ENCODE results near the gene SLC35F2.

SLC35F2 gene

DNA sequence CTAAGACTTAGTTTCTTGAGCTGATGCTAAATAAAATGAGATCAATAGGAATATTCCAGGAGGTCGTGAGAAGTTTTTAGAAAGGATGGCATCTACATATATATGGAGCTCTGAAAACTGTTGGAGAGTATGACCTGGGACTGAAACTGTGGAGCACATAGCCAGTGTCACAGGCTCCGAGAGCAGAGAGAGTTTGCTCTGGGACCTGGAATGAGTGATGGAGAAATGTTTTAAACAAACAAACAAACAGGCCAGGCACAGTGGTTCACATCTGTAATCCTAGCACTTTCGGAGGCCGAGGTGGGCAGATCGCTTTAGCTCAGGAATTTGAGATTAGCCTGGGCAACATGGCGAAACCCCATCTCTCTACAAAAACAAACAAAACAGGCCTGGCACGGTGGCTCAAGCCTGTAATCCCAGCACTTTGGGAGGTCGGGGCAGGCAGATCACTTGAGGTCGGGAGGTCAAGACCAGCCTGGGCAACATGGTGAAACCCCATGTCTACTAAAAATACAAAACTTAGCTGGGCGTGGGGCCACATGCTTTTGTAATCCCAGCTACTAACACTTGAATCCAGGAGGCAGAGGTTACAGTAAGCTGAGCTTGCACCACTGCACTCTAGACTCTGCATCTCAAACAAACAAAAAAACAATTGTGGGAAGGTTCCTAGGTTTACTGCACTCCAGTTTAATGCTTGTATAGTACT lies 67.1 kb downstream of the SLC35F2 start:
- Histone ChIP-seq H4K8ac (ENCODE audit: low read depth, low read length) (no peak overlapping the region), H3K79me1 (ENCODE audit: low read depth, low read length) (no peaks in the 10 kb centered on the region), H3K18ac (ENCODE audit: low read length) (no peak overlapping the region), H3K4me3 (ENCODE audit: low read length in 2 of 2) (no peak overlapping the region), H2BK15ac (ENCODE audit: low read length) (no peak overlapping the region), H3K4me2 (ENCODE audit: insufficient read depth, low read length, poor library complexity, severe bottlenecking) (no peak overlapping the region), H3K14ac (ENCODE audit: low read length) (no peak overlapping the region), H2BK120ac (ENCODE audit: low read depth, low read length) (no peak overlapping the region), H2AFZ (ENCODE audit: low read length) (no peak overlapping the region), H2AK5ac (ENCODE audit: low read depth, low read length) (no peak overlapping the region), H3K4ac (ENCODE audit: low read length) (no peak overlapping the region), H3K9ac (ENCODE audit: low read depth, low read length, poor library complexity) (no peak overlapping the region), H2BK12ac (ENCODE audit: low read length) (no peak overlapping the region), H3K27me3 (ENCODE audit: control insufficient read depth in 3 of 3, insufficient read depth in 3 of 3, low read depth in 1 of 3, low read length in 3 of 3) (no peaks in the 10 kb centered on the region), H3K4me1 (ENCODE audit: control insufficient read depth in 2 of 2, insufficient read depth in 1 of 2, low read depth in 1 of 2, low read length in 2 of 2) (peaks cover 0 to 3% of the 10 kb centered on the region in 2 donors), H2BK5ac (ENCODE audit: low read length) (no peak overlapping the region), H4K91ac (ENCODE audit: low read depth, low read length, poor library complexity) (no peak overlapping the region), H3K23ac (ENCODE audit: low read depth, low read length, poor library complexity) (no peak overlapping the region), H3K27ac (replicated peaks; ENCODE audit: low read length) (no peak overlapping the region), H3K36me3 (replicated peaks in 1 of 2; ENCODE audit: control insufficient read depth in 2 of 2, insufficient read depth in 2 of 2, low read length in 2 of 2) (no peaks in the 10 kb centered on the region), H3K9me3 (replicated peaks in 1 of 2; ENCODE audit: control insufficient read depth in 2 of 2, insufficient read depth in 1 of 2, low read depth in 1 of 2, low read length in 2 of 2) (no peaks in the 10 kb centered on the region)
- no CpG with 5 or more reads among the region's 10 CpGs for WGBS, 2 donors (ENCODE audit: extremely low coverage in 2 of 2, insufficient read length in 2 of 2, insufficient replicate concordance in 1 of 2)
- no peak for DNase-seq (ENCODE audit: low spot score)

DNA sequence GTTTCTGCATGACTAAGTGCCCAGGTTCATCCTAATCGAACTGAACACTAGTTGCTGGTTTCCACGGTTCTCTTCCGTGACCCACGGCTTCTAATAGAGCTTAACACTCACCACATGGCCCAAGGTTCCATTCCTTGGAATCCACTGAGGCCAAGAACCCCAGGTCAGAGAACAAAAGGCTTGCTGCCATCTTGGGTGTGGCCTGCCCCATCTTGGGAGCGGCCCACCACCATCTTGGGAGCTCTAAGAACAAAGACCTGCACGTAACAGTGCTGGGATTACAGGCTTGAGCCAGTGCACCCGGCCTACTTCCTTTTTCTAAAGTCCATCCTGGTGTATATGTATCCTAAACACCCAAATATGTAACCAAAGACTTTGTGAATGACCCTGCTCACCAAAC lies 68.8 kb downstream of the SLC35F2 start:
- no peak overlapping the region for H2AK5ac ChIP-seq (ENCODE audit: low read depth, low read length)
- H2BK12ac ChIP-seq (ENCODE audit: low read length) = no peak overlapping the region
- H3K27me3 ChIP-seq (ENCODE audit: control insufficient read depth in 3 of 3, insufficient read depth in 3 of 3, low read depth in 1 of 3, low read length in 3 of 3) = no peaks in the 10 kb centered on the region
- WGBS, 2 donors (ENCODE audit: extremely low coverage in 2 of 2, insufficient read length in 2 of 2, insufficient replicate concordance in 1 of 2) = no CpG with 5 or more reads among the region's 7 CpGs
- H4K91ac ChIP-seq (ENCODE audit: low read depth, low read length, poor library complexity) = no peak overlapping the region
- H4K8ac ChIP-seq (ENCODE audit: low read depth, low read length) = no peak overlapping the region
- no peak overlapping the region for H3K23ac ChIP-seq (ENCODE audit: low read depth, low read length, poor library complexity)
- no peak overlapping the region for H3K4ac ChIP-seq (ENCODE audit: low read length)
- peaks cover 0 to 3% of the 10 kb centered on the region in 2 donors for H3K4me1 ChIP-seq (ENCODE audit: control insufficient read depth in 2 of 2, insufficient read depth in 1 of 2, low read depth in 1 of 2, low read length in 2 of 2)
- no peak overlapping the region for H2BK5ac ChIP-seq (ENCODE audit: low read length)
- H2BK120ac ChIP-seq (ENCODE audit: low read depth, low read length) = no peak overlapping the region
- no peak overlapping the region for H3K4me3 ChIP-seq (ENCODE audit: low read length in 2 of 2)
- no peaks in the 10 kb centered on the region for H3K79me1 ChIP-seq (ENCODE audit: low read depth, low read length)
- no peaks in the 10 kb centered on the region for H3K9me3 ChIP-seq (replicated peaks in 1 of 2; ENCODE audit: control insufficient read depth in 2 of 2, insufficient read depth in 1 of 2, low read depth in 1 of 2, low read length in 2 of 2)
- no peak overlapping the region for H3K27ac ChIP-seq (replicated peaks; ENCODE audit: low read length)
- DNase-seq (ENCODE audit: low spot score) = no peak
- H2BK15ac ChIP-seq (ENCODE audit: low read length) = no peak overlapping the region
- H3K9ac ChIP-seq (ENCODE audit: low read depth, low read length, poor library complexity) = peak overlapping the region; percentile 64
- no peaks in the 10 kb centered on the region for H3K36me3 ChIP-seq (replicated peaks in 1 of 2; ENCODE audit: control insufficient read depth in 2 of 2, insufficient read depth in 2 of 2, low read length in 2 of 2)
- no peak overlapping the region for H3K18ac ChIP-seq (ENCODE audit: low read length)
- peak overlapping the region; percentile 59 for H2AFZ ChIP-seq (ENCODE audit: low read length)
- no peak overlapping the region for H3K14ac ChIP-seq (ENCODE audit: low read length)
- H3K4me2 ChIP-seq (ENCODE audit: insufficient read depth, low read length, poor library complexity, severe bottlenecking) = no peak overlapping the region

DNA sequence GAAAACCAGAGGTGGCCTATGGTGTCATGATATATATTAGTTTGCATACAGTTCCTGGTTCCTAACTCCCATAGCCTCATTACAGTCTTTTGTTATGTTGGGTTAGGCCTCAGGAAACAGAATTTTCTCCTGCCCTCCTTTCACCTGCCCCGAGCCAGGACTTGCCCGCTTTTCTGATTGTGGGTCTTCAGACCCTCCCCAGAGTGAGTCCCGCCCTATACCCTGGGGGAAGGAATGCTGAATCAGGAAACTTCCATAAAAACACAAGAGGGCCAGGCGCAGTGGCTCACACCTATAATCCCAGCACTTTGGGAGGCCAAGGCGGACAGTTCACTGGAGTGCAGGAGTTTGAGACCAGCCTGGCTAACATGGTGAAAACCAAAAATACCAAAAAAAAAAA lies 70.9 kb downstream of the SLC35F2 start:
- no CpG with 5 or more reads among the region's 5 CpGs for WGBS, 2 donors (ENCODE audit: extremely low coverage in 2 of 2, insufficient read length in 2 of 2, insufficient replicate concordance in 1 of 2)
- no peak overlapping the region for H3K18ac ChIP-seq (ENCODE audit: low read length)
- DNase-seq (ENCODE audit: low spot score) = no peak

DNA sequence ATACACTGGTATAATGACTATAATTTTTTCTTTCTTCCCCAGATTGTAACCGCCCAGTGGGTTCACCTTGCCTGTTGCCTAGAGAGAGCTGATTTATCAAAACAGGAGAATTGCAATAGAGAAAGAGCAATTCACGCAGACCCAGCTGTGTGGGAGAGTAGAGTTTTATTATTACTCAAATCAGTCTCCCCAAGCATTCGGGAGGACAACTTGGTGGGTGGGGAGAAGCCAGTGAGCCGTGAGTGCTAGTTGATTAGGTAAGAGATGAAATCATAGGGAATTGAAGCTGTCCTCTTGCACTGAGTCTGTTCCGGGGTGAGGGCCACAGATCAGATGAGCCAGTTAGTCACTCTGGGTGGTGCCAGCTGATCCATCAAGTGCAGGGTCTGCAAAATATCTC lies 73.2 kb downstream of the SLC35F2 start:
- Histone ChIP-seq H3K4me3 (ENCODE audit: low read length in 2 of 2) (no peak overlapping the region), H2AK5ac (ENCODE audit: low read depth, low read length) (no peak overlapping the region), H2BK15ac (ENCODE audit: low read length) (no peak overlapping the region), H3K9ac (ENCODE audit: low read depth, low read length, poor library complexity) (no peak overlapping the region), H3K9me3 (replicated peaks in 1 of 2; ENCODE audit: control insufficient read depth in 2 of 2, insufficient read depth in 1 of 2, low read depth in 1 of 2, low read length in 2 of 2) (no peaks in the 10 kb centered on the region), H3K23ac (ENCODE audit: low read depth, low read length, poor library complexity) (no peak overlapping the region), H3K4me2 (ENCODE audit: insufficient read depth, low read length, poor library complexity, severe bottlenecking) (no peak overlapping the region), H3K4ac (ENCODE audit: low read length) (no peak overlapping the region), H2BK5ac (ENCODE audit: low read length) (no peak overlapping the region), H2AFZ (ENCODE audit: low read length) (no peak overlapping the region), H3K27ac (replicated peaks; ENCODE audit: low read length) (no peak overlapping the region), H4K91ac (ENCODE audit: low read depth, low read length, poor library complexity) (no peak overlapping the region), H3K36me3 (replicated peaks in 1 of 2; ENCODE audit: control insufficient read depth in 2 of 2, insufficient read depth in 2 of 2, low read length in 2 of 2) (no peaks in the 10 kb centered on the region), H3K18ac (ENCODE audit: low read length) (no peak overlapping the region), H3K14ac (ENCODE audit: low read length) (no peak overlapping the region), H3K79me1 (ENCODE audit: low read depth, low read length) (no peaks in the 10 kb centered on the region), H4K8ac (ENCODE audit: low read depth, low read length) (peak overlapping the region; percentile 43), H3K27me3 (ENCODE audit: control insufficient read depth in 3 of 3, insufficient read depth in 3 of 3, low read depth in 1 of 3, low read length in 3 of 3) (no peaks in the 10 kb centered on the region), H2BK120ac (ENCODE audit: low read depth, low read length) (no peak overlapping the region), H3K4me1 (ENCODE audit: control insufficient read depth in 2 of 2, insufficient read depth in 1 of 2, low read depth in 1 of 2, low read length in 2 of 2) (no peaks in the 10 kb centered on the region), H2BK12ac (ENCODE audit: low read length) (no peak overlapping the region)
- DNase-seq (ENCODE audit: low spot score) = no peak
- WGBS, 2 donors (ENCODE audit: extremely low coverage in 2 of 2, insufficient read length in 2 of 2, insufficient replicate concordance in 1 of 2) = no CpG with 5 or more reads among the region's 5 CpGs

More for the DNA sequence above, 70.9 kb downstream of the SLC35F2 start:
- H3K4me1 ChIP-seq (ENCODE audit: control insufficient read depth in 2 of 2, insufficient read depth in 1 of 2, low read depth in 1 of 2, low read length in 2 of 2) = peaks cover 0 to 3% of the 10 kb centered on the region in 2 donors
- no peaks in the 10 kb centered on the region for H3K79me1 ChIP-seq (ENCODE audit: low read depth, low read length)
- H3K23ac ChIP-seq (ENCODE audit: low read depth, low read length, poor library complexity) = no peak overlapping the region
- no peak overlapping the region for H2AFZ ChIP-seq (ENCODE audit: low read length)
- no peak overlapping the region for H4K8ac ChIP-seq (ENCODE audit: low read depth, low read length)
- H2BK15ac ChIP-seq (ENCODE audit: low read length) = no peak overlapping the region
- H2BK5ac ChIP-seq (ENCODE audit: low read length) = no peak overlapping the region
- H3K4me2 ChIP-seq (ENCODE audit: insufficient read depth, low read length, poor library complexity, severe bottlenecking) = no peak overlapping the region
- no peak overlapping the region for H2AK5ac ChIP-seq (ENCODE audit: low read depth, low read length)
- H3K4ac ChIP-seq (ENCODE audit: low read length) = no peak overlapping the region
- no peak overlapping the region for H3K9ac ChIP-seq (ENCODE audit: low read depth, low read length, poor library complexity)
- H3K4me3 ChIP-seq (ENCODE audit: low read length in 2 of 2) = no peak overlapping the region
- no peak overlapping the region for H4K91ac ChIP-seq (ENCODE audit: low read depth, low read length, poor library complexity)
- H2BK120ac ChIP-seq (ENCODE audit: low read depth, low read length) = no peak overlapping the region
- no peaks in the 10 kb centered on the region for H3K36me3 ChIP-seq (replicated peaks in 1 of 2; ENCODE audit: control insufficient read depth in 2 of 2, insufficient read depth in 2 of 2, low read length in 2 of 2)
- H3K27me3 ChIP-seq (ENCODE audit: control insufficient read depth in 3 of 3, insufficient read depth in 3 of 3, low read depth in 1 of 3, low read length in 3 of 3) = no peaks in the 10 kb centered on the region
- H2BK12ac ChIP-seq (ENCODE audit: low read length) = no peak overlapping the region
- no peaks in the 10 kb centered on the region for H3K9me3 ChIP-seq (replicated peaks in 1 of 2; ENCODE audit: control insufficient read depth in 2 of 2, insufficient read depth in 1 of 2, low read depth in 1 of 2, low read length in 2 of 2)
- H3K14ac ChIP-seq (ENCODE audit: low read length) = no peak overlapping the region
- H3K27ac ChIP-seq (replicated peaks; ENCODE audit: low read length) = no peak overlapping the region

All from neuronal stem cell (in vitro differentiated cells).